Measurements from ENCODE around the gene ZNF473. TPM values are rescaled to one million over a fixed set of nuclear protein-coding genes. Genes with fewer than 3 reads are reported as not detected.

The ZNF473 gene
- total and polyA plus RNA-seq, 2 donors (not counting 1 experiment from before 2014, with no cell fraction given), result 5.5 to 9.8 TPM

DNA sequence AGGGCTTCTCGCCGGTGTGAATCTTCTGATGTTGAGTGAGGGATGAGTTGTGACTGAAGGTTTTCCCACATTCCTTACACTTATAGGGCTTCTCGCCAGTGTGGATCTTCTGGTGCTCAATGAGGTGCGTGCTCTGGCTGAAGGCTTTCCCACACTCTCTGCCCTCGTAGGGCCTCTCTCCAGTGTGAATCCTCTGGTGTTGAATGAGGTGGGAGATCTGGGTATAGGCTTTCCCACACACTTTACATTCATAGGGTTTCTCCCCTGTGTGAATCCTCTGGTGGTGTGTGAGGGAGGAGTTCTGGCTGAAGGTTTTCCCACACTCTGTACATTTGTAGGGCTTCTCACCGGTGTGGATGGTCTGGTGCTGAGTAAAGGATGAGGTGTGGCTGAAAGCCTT lies 33.2 kb downstream of the ZNF473 start:
- Histone ChIP-seq H3K36me3 (replicated peaks in 1 of 2; ENCODE audit: control extremely low read depth in 1 of 2, control insufficient read depth in 1 of 2, extremely low read depth in 1 of 2, insufficient read depth in 2 of 2, low read length in 1 of 2) (no peaks in the 10 kb centered on the region), H4K20me1 (ENCODE audit: control insufficient read depth, insufficient read depth, low read length, poor library complexity, severe bottlenecking) (no peaks in the 10 kb centered on the region), H3K79me2 (ENCODE audit: control insufficient read depth, insufficient read depth, low read length) (no peaks in the 10 kb centered on the region), H3K4me3 (ENCODE audit: control extremely low read depth in 1 of 5, extremely low read depth in 1 of 5, insufficient read depth in 1 of 5, low read depth in 2 of 5, low read length in 4 of 5) (no peak overlapping the region), H3K9me3 (ENCODE audit: control extremely low read depth in 1 of 3, control insufficient read depth in 2 of 3, insufficient read depth in 1 of 3, low read length in 2 of 3) (peaks cover 1 to 36% (median 22%) of the 10 kb centered on the region in 3 donors), H3K27me3 (replicated peaks in 1 of 4; ENCODE audit: control extremely low read depth in 1 of 4, control insufficient read depth in 3 of 4, insufficient read depth in 4 of 4, low read length in 3 of 4) (no peaks in the 10 kb centered on the region), H3K27ac (ENCODE audit: low read length in 2 of 2) (no peak overlapping the region), H3K4me1 (ENCODE audit: control insufficient read depth in 2 of 2, insufficient read depth in 2 of 2, low read length in 2 of 2) (no peaks in the 10 kb centered on the region), H3K4me2 (replicated peaks; ENCODE audit: low read depth, low read length, poor library complexity, severe bottlenecking) (no peak overlapping the region), H3K9ac (ENCODE audit: low read length) (no peak overlapping the region), H2AFZ (ENCODE audit: insufficient read depth, low read depth, low read length, poor library complexity, severe bottlenecking) (no peak overlapping the region)
- no CpG with 5 or more reads among the region's 6 CpGs for WGBS (ENCODE audit: insufficient coverage)
- CTCF ChIA-PET, result no interaction called here
- Mint-ChIP-seq H3K4me1 (no peaks in the 10 kb centered on the region), H3K27ac (no peak overlapping the region), H3K4me3 (no peak overlapping the region), H3K9me3 (ENCODE audit: insufficient read depth) (peaks cover 2% of the 10 kb centered on the region), H3K27me3 (peaks cover 10% of the 10 kb centered on the region)
- TF ChIP-seq, protein P1, sequence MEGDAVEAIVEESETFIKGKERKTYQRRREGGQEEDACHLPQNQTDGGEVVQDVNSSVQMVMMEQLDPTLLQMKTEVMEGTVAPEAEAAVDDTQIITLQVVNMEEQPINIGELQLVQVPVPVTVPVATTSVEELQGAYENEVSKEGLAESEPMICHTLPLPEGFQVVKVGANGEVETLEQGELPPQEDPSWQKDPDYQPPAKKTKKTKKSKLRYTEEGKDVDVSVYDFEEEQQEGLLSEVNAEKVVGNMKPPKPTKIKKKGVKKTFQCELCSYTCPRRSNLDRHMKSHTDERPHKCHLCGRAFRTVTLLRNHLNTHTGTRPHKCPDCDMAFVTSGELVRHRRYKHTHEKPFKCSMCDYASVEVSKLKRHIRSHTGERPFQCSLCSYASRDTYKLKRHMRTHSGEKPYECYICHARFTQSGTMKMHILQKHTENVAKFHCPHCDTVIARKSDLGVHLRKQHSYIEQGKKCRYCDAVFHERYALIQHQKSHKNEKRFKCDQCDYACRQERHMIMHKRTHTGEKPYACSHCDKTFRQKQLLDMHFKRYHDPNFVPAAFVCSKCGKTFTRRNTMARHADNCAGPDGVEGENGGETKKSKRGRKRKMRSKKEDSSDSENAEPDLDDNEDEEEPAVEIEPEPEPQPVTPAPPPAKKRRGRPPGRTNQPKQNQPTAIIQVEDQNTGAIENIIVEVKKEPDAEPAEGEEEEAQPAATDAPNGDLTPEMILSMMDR (IDR thresholded peaks at IDR 0.05), result no peak
- no peak for TF ChIP-seq EZH2 (IDR thresholded peaks at IDR 0.05; ENCODE audit: borderline replicate concordance, insufficient read depth, low read depth, low read length, poor library complexity, severe bottlenecking)
- intact Hi-C loops (cut with micrococcal nuclease), result no loop called here
- ATAC-seq (ENCODE audit: low read depth) (no peak), DNase-seq (no peak)
- POLR2A ChIA-PET, result no interaction called here

DNA sequence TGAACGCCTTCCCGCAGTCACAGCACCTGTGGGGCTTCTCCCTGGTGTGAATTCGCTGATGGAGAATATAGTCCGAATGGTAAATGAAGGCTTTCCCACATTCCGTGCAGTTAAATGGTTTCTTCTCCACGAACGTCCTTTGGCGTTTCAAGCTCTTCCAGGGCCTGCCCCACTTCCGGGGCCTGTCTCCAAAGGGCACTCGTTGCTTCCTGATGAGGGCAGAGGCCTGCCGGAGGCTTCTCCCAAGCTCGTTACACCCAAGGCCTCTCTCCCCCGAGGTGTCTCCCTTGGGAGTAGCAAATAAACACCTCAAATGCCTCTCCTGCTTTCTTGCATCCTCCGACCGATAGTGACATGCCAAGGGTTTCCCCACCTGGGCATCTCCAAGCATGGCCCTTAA lies 34.3 kb downstream of the ZNF473 start:
- Histone ChIP-seq H3K4me1 (ENCODE audit: control insufficient read depth in 2 of 2, insufficient read depth in 2 of 2, low read length in 2 of 2) (no peaks in the 10 kb centered on the region), H3K27ac (ENCODE audit: low read length in 2 of 2) (no peak overlapping the region), H3K79me2 (ENCODE audit: control insufficient read depth, insufficient read depth, low read length) (no peaks in the 10 kb centered on the region), H2AFZ (ENCODE audit: insufficient read depth, low read depth, low read length, poor library complexity, severe bottlenecking) (no peak overlapping the region), H3K27me3 (replicated peaks in 1 of 4; ENCODE audit: control extremely low read depth in 1 of 4, control insufficient read depth in 3 of 4, insufficient read depth in 4 of 4, low read length in 3 of 4) (no peaks in the 10 kb centered on the region), H4K20me1 (ENCODE audit: control insufficient read depth, insufficient read depth, low read length, poor library complexity, severe bottlenecking) (no peaks in the 10 kb centered on the region), H3K9ac (ENCODE audit: low read length) (no peak overlapping the region), H3K4me3 (ENCODE audit: control extremely low read depth in 1 of 5, extremely low read depth in 1 of 5, insufficient read depth in 1 of 5, low read depth in 2 of 5, low read length in 4 of 5) (no peak overlapping the region), H3K36me3 (replicated peaks in 1 of 2; ENCODE audit: control extremely low read depth in 1 of 2, control insufficient read depth in 1 of 2, extremely low read depth in 1 of 2, insufficient read depth in 2 of 2, low read length in 1 of 2) (no peaks in the 10 kb centered on the region), H3K4me2 (replicated peaks; ENCODE audit: low read depth, low read length, poor library complexity, severe bottlenecking) (no peak overlapping the region), H3K9me3 (ENCODE audit: control extremely low read depth in 1 of 3, control insufficient read depth in 2 of 3, insufficient read depth in 1 of 3, low read length in 2 of 3) (peaks cover 1 to 36% (median 22%) of the 10 kb centered on the region in 3 donors)
- Mint-ChIP-seq H3K27ac (no peak overlapping the region), H3K4me3 (no peak overlapping the region), H3K4me1 (no peaks in the 10 kb centered on the region), H3K9me3 (ENCODE audit: insufficient read depth) (peaks cover 2% of the 10 kb centered on the region), H3K27me3 (peaks cover 10% of the 10 kb centered on the region)
- CTCF ChIA-PET, result interaction anchor here (1.0 kb wide), 1 partner anchor 12 kb away, joined by 4 read pairs; no protein-coding TSS in a partner anchor
- WGBS (ENCODE audit: insufficient coverage), result 93% methylated on average over 15 of the region's 15 CpGs
- no peak for ATAC-seq (ENCODE audit: low read depth)
- POLR2A ChIA-PET, result no interaction called here
- no peak for DNase-seq
- intact Hi-C loops (cut with micrococcal nuclease), result no loop called here
- TF ChIP-seq, protein P1 (IDR thresholded peaks at IDR 0.05), result no peak
- TF ChIP-seq EZH2 (IDR thresholded peaks at IDR 0.05; ENCODE audit: borderline replicate concordance, insufficient read depth, low read depth, low read length, poor library complexity, severe bottlenecking), result no peak

Data from B cell (primary cell).